K562 (cell line): Measurements from ENCODE around the gene PNCK. TPM values are rescaled to one million over a fixed set of nuclear protein-coding genes. Genes with fewer than 3 reads are reported as not detected.

ENCODE experiments used
- ARID4B ChIP-seq: sonication (generic); formaldehyde crosslinking; IDR thresholded peaks from 2 replicates; pipeline ENCODE4 v1.8.0; 2022; ENCODE audit warnings: mild to moderate bottlenecking, missing genetic modification reagents
- BHLHE40 ChIP-seq: IDR thresholded peaks from 2 replicates; pipeline ENCODE4 v1.6.1; 2011; ENCODE audit warnings: low read length, improper control_type of control experiment
- BRF2 ChIP-seq: IDR thresholded peaks from 3 replicates; pipeline ENCODE4 v1.6.1; 2011; ENCODE audit warnings: borderline replicate concordance, mild to moderate bottlenecking; ENCODE audit not compliant: insufficient read length, insufficient read depth
- CREB1 ChIP-seq, 2 experiments: sonication (generic) in 1 of 2; formaldehyde crosslinking in 1 of 2; IDR thresholded peaks; 2 replicates each; pipeline versions ENCODE4 v1.6.1 to v1.8.0; 2012 to 2022; ENCODE audit warnings: inconsistent platforms in 1 of 2, mild to moderate bottlenecking in 1 of 2, missing genetic modification reagents in 1 of 2, moderate library complexity in 1 of 2
- JUND ChIP-seq, 2 experiments: IDR thresholded peaks; 2 replicates in 1 of 2; 3 replicates in 1 of 2; pipeline ENCODE4 v1.6.1; 2011; ENCODE audit warnings: borderline replicate concordance in 2 of 2, low read depth in 2 of 2, low read length in 2 of 2, improper control_type of control experiment in 1 of 2, missing biosample characterization in 1 of 2, missing genetic modification characterization in 1 of 2, missing genetic modification reagents in 1 of 2
- LCOR ChIP-seq: sonication (generic); formaldehyde crosslinking; IDR thresholded peaks from 2 replicates; pipeline ENCODE4 v1.8.0; 2022; ENCODE audit warnings: mild to moderate bottlenecking, missing genetic modification reagents
- PTRF ChIP-seq: fragments of 450-650 bp; IDR thresholded peaks from 2 replicates; pipeline ENCODE4 v1.6.1; 2016; ENCODE audit warnings: mild to moderate bottlenecking, missing genetic modification characterization, missing compliant biosample characterization
- TFE3 ChIP-seq: fragments of 450-650 bp; formaldehyde crosslinking; IDR thresholded peaks from 2 replicates; pipeline ENCODE4 v1.4.0; 2020; ENCODE audit warnings: mild to moderate bottlenecking, mixed read lengths
- TSC22D4 ChIP-seq: fragments of 450-650 bp; IDR thresholded peaks from 2 replicates; pipeline ENCODE4 v1.6.1; 2016; ENCODE audit warnings: missing genetic modification characterization, missing biosample characterization, control low read depth
- ZBTB7A ChIP-seq: IDR thresholded peaks from 2 replicates; pipeline ENCODE4 v1.6.1; 2011; ENCODE audit warnings: low read depth, mild to moderate bottlenecking, low read length, moderate library complexity, borderline replicate concordance; ENCODE audit not compliant: control insufficient read depth
- ZNF740 ChIP-seq, 3 experiments: fragments of 200-800 bp in 1 of 3; sonication (Bioruptor generic) in 1 of 3; sonication (generic) in 1 of 3; formaldehyde crosslinking in 1 of 3; IDR thresholded peaks; 2 replicates each; pipeline versions ENCODE4 v1.6.1 to v1.8.0; 2016 to 2022; ENCODE audit warnings: mild to moderate bottlenecking in 2 of 3, missing compliant biosample characterization in 2 of 3, missing genetic modification characterization in 2 of 3, missing genetic modification reagents in 1 of 3
- polyA plus RNA-seq, 8 experiments: library from polyadenylated mRNA; depleted of rRNA in 4 of 8; stranded (reverse) in 5 of 8; unstranded in 3 of 8; fragments of >200 nt; fragmentation: Nextera tagmentation in 2 of 8; fragmentation: Illumina TruSeq in 1 of 8; extraction: Ambion mirVana in 2 of 8; extraction: Trizol in 1 of 8; gene quantifications; 2 replicates each; pipeline versions ENCODE4 v1.2.1 to v1.2.3, GENCODE V29; 2011 to 2014; ENCODE audit warnings: inconsistent platforms in 1 of 8, missing spikeins in 1 of 8
- total RNA-seq, 7 experiments: library from RNA; depleted of rRNA in 6 of 7; stranded (reverse); fragments of >200 nt in 6 of 7; fragmentation: Illumina TruSeq in 2 of 7; extraction: Trizol in 2 of 7; gene quantifications; 2 replicates each; pipeline versions ENCODE4 v1.2.1 to v1.2.3, GENCODE V29; 2011 to 2021; ENCODE audit warnings: low replicate concordance in 1 of 7

Gene PNCK
- total and polyA plus RNA-seq, 9 of the 15 experiments (the other 6 are each of a cell fraction or from before 2014, with no cell fraction given), result 0.13 to 7.5 (median 1.2) TPM; not detected in 1

- TF ChIP-seq BRF2 (no peak), CREB1 (IDR thresholded peaks at IDR 0.05) (no peak), CREB1 (CRISPR knock-in tag; IDR thresholded peaks at IDR 0.05) (no peak), ZBTB7A (no peak), TFE3 (no peak), TSC22D4 (no peak), BHLHE40 (peak; percentile 74; the same call in 1 of the 2 replicates), ARID4B (0 out of 2 replicates have a peak, but pooled peaks have one; percentile 36), JUND (IDR thresholded peaks at IDR 0.05; ENCODE audit: borderline replicate concordance, low read depth, low read length) (peak; percentile 53), JUND (tag; IDR thresholded peaks at IDR 0.05; ENCODE audit: borderline replicate concordance, low read depth, low read length) (no peak; the same call in 2 of the 3 replicates), ZNF740 (CRISPR knock-in tag; IDR thresholded peaks at IDR 0.05) (no peak), ZNF740 (tag; IDR thresholded peaks at IDR 0.05) (no peak), PTRF (tag) (no peak), LCOR (CRISPR knock-in tag) (no peak)
Measured at GRCh38 chrX:153708415-153708814, 34.8 kb upstream of the PNCK start (continued).
